ENCODE measurements around the gene DUSP9. TPM values are rescaled to one million over a fixed set of nuclear protein-coding genes. Genes with fewer than 3 reads are reported as not detected.

Gene DUSP9
- total and polyA plus RNA-seq, 2 donors (not counting 3 experiments of a cell fraction or from before 2014, with no cell fraction given), result 0.04 TPM; not detected in 1

GRCh38 chrX:153643431-153644351, 3.3 kb upstream of the DUSP9 start:
- Histone ChIP-seq H3K79me2 (ENCODE audit: control insufficient read depth, insufficient read depth, low read length) (no peaks in the 10 kb centered on the region), H3K9me1 (replicated peaks; ENCODE audit: control insufficient read depth, extremely low read depth, insufficient read depth, low read length) (no peaks in the 10 kb centered on the region), H3K4me3 (replicated peaks in 1 of 3; ENCODE audit: insufficient read depth in 1 of 3, low read depth in 1 of 3, low read length in 3 of 3) (no peak overlapping the region), H3K4me1 (ENCODE audit: control insufficient read depth, extremely low read depth, insufficient read depth, low read length) (no peaks in the 10 kb centered on the region), H4K20me1 (replicated peaks; ENCODE audit: control insufficient read depth, extremely low read depth, insufficient read depth, low read length) (no peaks in the 10 kb centered on the region), H3K9ac (replicated peaks; ENCODE audit: extremely low read depth, insufficient read depth, low read length) (no peak overlapping the region), H3K27ac (ENCODE audit: insufficient read depth, low read depth, low read length) (no peak overlapping the region), H3K27me3 (ENCODE audit: control insufficient read depth in 2 of 2, insufficient read depth in 2 of 2, low read length in 2 of 2) (peaks cover 56 to 57% of the 10 kb centered on the region in 2 experiments), H3K9me3 (replicated peaks; ENCODE audit: control insufficient read depth, insufficient read depth, low read length) (no peaks in the 10 kb centered on the region), H2AFZ (ENCODE audit: low read depth, low read length) (no peak overlapping the region), H3K4me2 (ENCODE audit: insufficient read depth, low read length) (no peak overlapping the region), H3K36me3 (ENCODE audit: control insufficient read depth in 2 of 2, extremely low read depth in 1 of 2, insufficient read depth in 2 of 2, low read length in 2 of 2) (no peaks in the 10 kb centered on the region)
- POLR2A ChIA-PET, result no interaction called here
- dilution Hi-C loops (cut with MboI; ENCODE audit: extremely low pct_ligation_motif_present, low sequenced_read_pairs) (no loop called here), intact Hi-C loops (cut with micrococcal nuclease) (no loop called here)
- no peak for TF ChIP-seq POLR2AphosphoS5 (IDR thresholded peaks at IDR 0.05; ENCODE audit: insufficient read depth, low read depth, low read length)
- TF ChIP-seq POLR2A (IDR thresholded peaks at IDR 0.05; ENCODE audit: low read depth, low read length), result no peak
- TF ChIP-seq EZH2 (IDR thresholded peaks at IDR 0.05; ENCODE audit: borderline replicate concordance, low read depth, low read length, severe bottlenecking), result peak; percentile 33
- no peak for TF ChIP-seq FOS (IDR thresholded peaks at IDR 0.05; ENCODE audit: borderline replicate concordance, insufficient read depth, low read length)
- peak in 1 of 2 donors; percentile 9 for TF ChIP-seq CTCF (IDR thresholded peaks at IDR 0.05; ENCODE audit: extremely low read depth in 1 of 2, insufficient read depth in 1 of 2, low read depth in 1 of 2, low read length in 2 of 2)
- no peak for FAIRE-seq
- CTCF ChIA-PET, result interaction anchor here (0.8 to 1.8 kb wide), 4 partner anchors 13 to 702 kb away, joined by 3 to 10 read pairs (median 6); no protein-coding TSS in a partner anchor
- BruUV-seq (replicated peaks), result no TSS peak
- no peak for DNase-seq (ENCODE audit: low read depth, low spot score)
